BLaER1 (cell line): ENCODE data around the gene KAT6B.

Experiments
- H3K27ac ChIP-seq: shearing (Covaris generic); formaldehyde crosslinking; 2 replicates; pipeline ENCODE4 v1.8.1; 2022
- H3K27me3 ChIP-seq: shearing (Covaris generic); formaldehyde crosslinking; 2 replicates; pipeline ENCODE4 v1.8.1; 2022
- H3K36me3 ChIP-seq: shearing (Covaris generic); formaldehyde crosslinking; 2 replicates; pipeline ENCODE4 v1.8.1; 2022
- H3K4me1 ChIP-seq: shearing (Covaris generic); formaldehyde crosslinking; 2 replicates; pipeline ENCODE4 v1.8.1; 2022
- H3K4me2 ChIP-seq: shearing (Covaris generic); formaldehyde crosslinking; 2 replicates; pipeline ENCODE4 v1.8.1; 2022
- H3K4me3 ChIP-seq: shearing (Covaris generic); formaldehyde crosslinking; 2 replicates; pipeline ENCODE4 v1.8.1; 2022
- H3K9ac ChIP-seq: shearing (Covaris generic); formaldehyde crosslinking; 2 replicates; pipeline ENCODE4 v1.8.1; 2022
- H3K9me3 ChIP-seq: shearing (Covaris generic); formaldehyde crosslinking; 2 replicates; pipeline ENCODE4 v1.8.1; 2022
- H4K20me1 ChIP-seq: shearing (Covaris generic); formaldehyde crosslinking; 2 replicates; pipeline ENCODE4 v1.8.1; 2022
- Cebpa-rat ChIP-seq: shearing (Covaris generic); IDR thresholded peaks from 2 replicates; pipeline ENCODE4 v1.8.1; 2022

The KAT6B gene

GRCh38 chr10:74955796-74956195 is 129.4 kb downstream of the KAT6B start:
- H3K27ac ChIP-seq = no peak overlapping the region
- H3K4me1 ChIP-seq = no peaks in the 10 kb centered on the region
- no peaks in the 10 kb centered on the region; the same call in 1 of the 2 replicates for H3K9me3 ChIP-seq
- no peak overlapping the region for H3K9ac ChIP-seq
- H3K36me3 ChIP-seq = peaks cover 11% of the 10 kb centered on the region
- no peaks in the 10 kb centered on the region for H3K27me3 ChIP-seq
- no peak overlapping the region for H3K4me2 ChIP-seq
- no peak overlapping the region for H3K4me3 ChIP-seq
- no peak for TF ChIP-seq Cebpa-rat
- peaks cover 18% of the 10 kb centered on the region; the same call in 1 of the 2 replicates for H4K20me1 ChIP-seq

GRCh38 chr10:74956555-74957111 is 130.2 kb downstream of the KAT6B start:
- Histone ChIP-seq H3K27me3 (no peaks in the 10 kb centered on the region), H3K4me2 (no peak overlapping the region), H3K27ac (no peak overlapping the region)

GRCh38 chr10:74957285-74957961 is 131.0 kb downstream of the KAT6B start:
- Histone ChIP-seq H3K4me2 (no peak overlapping the region), H3K4me3 (no peak overlapping the region), H3K27me3 (no peaks in the 10 kb centered on the region), H3K9me3 (no peaks in the 10 kb centered on the region; the same call in 1 of the 2 replicates), H4K20me1 (peaks cover 18% of the 10 kb centered on the region; the same call in 1 of the 2 replicates), H3K4me1 (no peaks in the 10 kb centered on the region), H3K36me3 (peaks cover 16% of the 10 kb centered on the region; the same call in 1 of the 2 replicates), H3K9ac (no peak overlapping the region), H3K27ac (no peak overlapping the region)
- TF ChIP-seq Cebpa-rat = no peak

More at GRCh38 chr10:74956555-74957111, 130.2 kb downstream of the KAT6B start:
- TF ChIP-seq Cebpa-rat = no peak
- Histone ChIP-seq H3K9ac (no peak overlapping the region), H3K9me3 (no peaks in the 10 kb centered on the region; the same call in 1 of the 2 replicates), H3K4me3 (no peak overlapping the region), H3K36me3 (peaks cover 9% of the 10 kb centered on the region; the same call in 1 of the 2 replicates), H3K4me1 (no peaks in the 10 kb centered on the region), H4K20me1 (peaks cover 18% of the 10 kb centered on the region; the same call in 1 of the 2 replicates)

- H3K4me3 ChIP-seq = no peak overlapping the region
- peaks cover 18% of the 10 kb centered on the region; the same call in 1 of the 2 replicates for H4K20me1 ChIP-seq
- peaks cover 19% of the 10 kb centered on the region; the same call in 1 of the 2 replicates for H3K36me3 ChIP-seq
- H3K4me2 ChIP-seq = no peak overlapping the region
- H3K27me3 ChIP-seq = no peaks in the 10 kb centered on the region
- no peak for TF ChIP-seq Cebpa-rat
- H3K9me3 ChIP-seq = no peaks in the 10 kb centered on the region; the same call in 1 of the 2 replicates
- no peaks in the 10 kb centered on the region for H3K4me1 ChIP-seq
- H3K9ac ChIP-seq = no peak overlapping the region
- H3K27ac ChIP-seq = no peak overlapping the region
Measured at GRCh38 chr10:74958316-74958715, 131.9 kb downstream of the KAT6B start.

GRCh38 chr10:74960670-74961069 is 134.3 kb downstream of the KAT6B start:
- H3K4me2 ChIP-seq = no peak overlapping the region
- no peaks in the 10 kb centered on the region for H3K27me3 ChIP-seq
- no peak overlapping the region for H3K27ac ChIP-seq
- H3K4me1 ChIP-seq = no peaks in the 10 kb centered on the region
- peaks cover 11% of the 10 kb centered on the region for H3K9me3 ChIP-seq
- H3K36me3 ChIP-seq = peaks cover 39% of the 10 kb centered on the region
- peaks cover 12% of the 10 kb centered on the region; the same call in 1 of the 2 replicates for H4K20me1 ChIP-seq
- no peak overlapping the region for H3K9ac ChIP-seq
- no peak overlapping the region for H3K4me3 ChIP-seq
- no peak for TF ChIP-seq Cebpa-rat

GRCh38 chr10:74962517-74962916 is 136.1 kb downstream of the KAT6B start:
- Histone ChIP-seq H3K27ac (no peak overlapping the region), H3K4me1 (peaks cover 9% of the 10 kb centered on the region), H3K9me3 (peaks cover 24% of the 10 kb centered on the region), H3K4me3 (no peak overlapping the region), H3K4me2 (no peak overlapping the region), H4K20me1 (peaks cover 6% of the 10 kb centered on the region; the same call in 1 of the 2 replicates), H3K36me3 (peaks cover 39% of the 10 kb centered on the region), H3K9ac (no peak overlapping the region), H3K27me3 (no peaks in the 10 kb centered on the region)
- no peak for TF ChIP-seq Cebpa-rat

GRCh38 chr10:74963549-74963948 is 137.1 kb downstream of the KAT6B start:
- Histone ChIP-seq H3K36me3 (peaks cover 39% of the 10 kb centered on the region), H3K27me3 (no peaks in the 10 kb centered on the region), H4K20me1 (0 out of 2 replicates have a peak, but pooled peaks cover 5% of the 10 kb centered on the region), H3K9ac (no peak overlapping the region), H3K9me3 (peaks cover 24% of the 10 kb centered on the region), H3K4me1 (peaks cover 19% of the 10 kb centered on the region), H3K4me2 (no peak overlapping the region), H3K4me3 (no peak overlapping the region), H3K27ac (no peak overlapping the region)
- TF ChIP-seq Cebpa-rat = no peak

- Histone ChIP-seq H4K20me1 (peaks cover 5% of the 10 kb centered on the region; the same call in 1 of the 2 replicates), H3K27ac (no peak overlapping the region), H3K9ac (peak overlapping the region; percentile 32; the same call in 1 of the 2 replicates), H3K4me1 (peaks cover 22% of the 10 kb centered on the region), H3K36me3 (peaks cover 32% of the 10 kb centered on the region), H3K4me2 (peak overlapping the region; percentile 42), H3K9me3 (peaks cover 24% of the 10 kb centered on the region), H3K4me3 (no peak overlapping the region), H3K27me3 (no peaks in the 10 kb centered on the region)
- TF ChIP-seq Cebpa-rat = no peak
Measured at GRCh38 chr10:74967911-74968666, 141.7 kb downstream of the KAT6B start.

- H4K20me1 ChIP-seq = peaks cover 5% of the 10 kb centered on the region; the same call in 1 of the 2 replicates
- H3K36me3 ChIP-seq = peaks cover 31% of the 10 kb centered on the region
- no peak overlapping the region; the same call in 1 of the 2 replicates for H3K27ac ChIP-seq
- peaks cover 22% of the 10 kb centered on the region for H3K4me1 ChIP-seq
- peaks cover 24% of the 10 kb centered on the region for H3K9me3 ChIP-seq
- no peak overlapping the region for H3K4me2 ChIP-seq
- no peak for TF ChIP-seq Cebpa-rat
- H3K4me3 ChIP-seq = no peak overlapping the region
- H3K9ac ChIP-seq = no peak overlapping the region
- H3K27me3 ChIP-seq = no peaks in the 10 kb centered on the region
Measured at GRCh38 chr10:74968667-74969061, 142.3 kb downstream of the KAT6B start.
